ENCODE results near the gene SLC30A7.

GRCh38 chr1:100976936-100977335, 81.0 kb downstream of the SLC30A7 start:
- TF ChIP-seq, protein P1, sequence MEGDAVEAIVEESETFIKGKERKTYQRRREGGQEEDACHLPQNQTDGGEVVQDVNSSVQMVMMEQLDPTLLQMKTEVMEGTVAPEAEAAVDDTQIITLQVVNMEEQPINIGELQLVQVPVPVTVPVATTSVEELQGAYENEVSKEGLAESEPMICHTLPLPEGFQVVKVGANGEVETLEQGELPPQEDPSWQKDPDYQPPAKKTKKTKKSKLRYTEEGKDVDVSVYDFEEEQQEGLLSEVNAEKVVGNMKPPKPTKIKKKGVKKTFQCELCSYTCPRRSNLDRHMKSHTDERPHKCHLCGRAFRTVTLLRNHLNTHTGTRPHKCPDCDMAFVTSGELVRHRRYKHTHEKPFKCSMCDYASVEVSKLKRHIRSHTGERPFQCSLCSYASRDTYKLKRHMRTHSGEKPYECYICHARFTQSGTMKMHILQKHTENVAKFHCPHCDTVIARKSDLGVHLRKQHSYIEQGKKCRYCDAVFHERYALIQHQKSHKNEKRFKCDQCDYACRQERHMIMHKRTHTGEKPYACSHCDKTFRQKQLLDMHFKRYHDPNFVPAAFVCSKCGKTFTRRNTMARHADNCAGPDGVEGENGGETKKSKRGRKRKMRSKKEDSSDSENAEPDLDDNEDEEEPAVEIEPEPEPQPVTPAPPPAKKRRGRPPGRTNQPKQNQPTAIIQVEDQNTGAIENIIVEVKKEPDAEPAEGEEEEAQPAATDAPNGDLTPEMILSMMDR (conservative IDR thresholded peaks at IDR 0.05): no peak
- TF ChIP-seq ZFX (IDR thresholded peaks at IDR 0.05): no peak

Data from C4-2B (cell line).